K562 (cell line): Measurements from ENCODE around the gene CCDC144A. TPM values are rescaled to one million over a fixed set of nuclear protein-coding genes. Genes with fewer than 3 reads are reported as not detected.

Experiments used
- COPS2 ChIP-seq: fragments of 450-650 bp; conservative IDR thresholded peaks from 2 replicates; pipeline ENCODE4 v1.6.1; 2016; ENCODE audit warnings: mild to moderate bottlenecking, moderate library complexity
- CREM ChIP-seq: IDR thresholded peaks from 2 replicates; pipeline ENCODE4 v1.6.1; 2014; ENCODE audit warnings: antibody characterized with exemption, low read depth
- ELK3 ChIP-seq: fragments of 450-650 bp; formaldehyde crosslinking; IDR thresholded peaks from 2 replicates; pipeline ENCODE4 v1.4.0; 2020; ENCODE audit warnings: mild to moderate bottlenecking
- GABPA ChIP-seq: fragments of 200-800 bp; sonication (Bioruptor generic); conservative IDR thresholded peaks from 2 replicates; pipeline ENCODE4 v1.6.1; 2016; ENCODE audit warnings: low read depth, missing genetic modification characterization, missing compliant biosample characterization
- HOMEZ ChIP-seq: fragments of 250-450 bp; sonication (Bioruptor Pico); IDR thresholded peaks from 2 replicates; pipeline ENCODE4 v1.4.0; 2020; ENCODE audit warnings: mild to moderate bottlenecking, moderate library complexity
- HSF4 ChIP-seq: fragments of 250-450 bp; sonication (Bioruptor Pico); IDR thresholded peaks from 2 replicates; pipeline ENCODE4 v2.1.2; 2022; ENCODE audit warnings: mild to moderate bottlenecking, moderate library complexity, borderline replicate concordance
- NFIC ChIP-seq: fragments of 450-650 bp; IDR thresholded peaks from 2 replicates; pipeline ENCODE4 v1.6.1; 2017; ENCODE audit warnings: mild to moderate bottlenecking, inconsistent platforms
- NFIX ChIP-seq: fragments of 250-450 bp; sonication (Bioruptor Pico); IDR thresholded peaks from 2 replicates; pipeline ENCODE4 v1.4.0; 2020; ENCODE audit warnings: low read depth, mild to moderate bottlenecking, moderate library complexity
- PATZ1 ChIP-seq: fragments of 250-450 bp; sonication (Bioruptor Pico); IDR thresholded peaks from 2 replicates; pipeline ENCODE4 v1.5.0; 2020; ENCODE audit warnings: mild to moderate bottlenecking, borderline replicate concordance
- PHF21A ChIP-seq: fragments of 450-650 bp; IDR thresholded peaks from 2 replicates; pipeline ENCODE4 v1.6.1; 2017; ENCODE audit warnings: low read depth, borderline replicate concordance
- POLR2A ChIP-seq: fragments of 450-650 bp; conservative IDR thresholded peaks from 2 replicates; pipeline ENCODE4 v1.6.1; 2016
- PREB ChIP-seq: sonication (generic); formaldehyde crosslinking; IDR thresholded peaks from 2 replicates; pipeline ENCODE4 v1.8.1; 2023; ENCODE audit warnings: mild to moderate bottlenecking, missing genetic modification reagents
- SUPT5H ChIP-seq: fragments of 450-650 bp; IDR thresholded peaks from 2 replicates; pipeline ENCODE4 v1.6.1; 2016
- TFAM ChIP-seq: fragments of 250-450 bp; sonication (Bioruptor Pico); conservative IDR thresholded peaks from 2 replicates; pipeline ENCODE4 v1.5.0; 2021; ENCODE audit warnings: mild to moderate bottlenecking, moderate library complexity
- TFAP4 ChIP-seq: sonication (generic); formaldehyde crosslinking; IDR thresholded peaks from 2 replicates; pipeline ENCODE4 v1.8.0; 2022; ENCODE audit warnings: missing genetic modification reagents, mild to moderate bottlenecking, moderate library complexity, borderline replicate concordance
- ZBTB17 ChIP-seq: fragments of 450-650 bp; formaldehyde crosslinking; IDR thresholded peaks from 2 replicates; pipeline ENCODE4 v1.4.0; 2020; ENCODE audit warnings: mild to moderate bottlenecking
- ZNF561 ChIP-seq: fragments of 450-650 bp; formaldehyde crosslinking; conservative IDR thresholded peaks from 2 replicates; pipeline ENCODE4 v1.4.0; 2020; ENCODE audit warnings: mild to moderate bottlenecking, moderate library complexity
- ZNF830 ChIP-seq: fragments of 250-450 bp; sonication (Bioruptor Pico); IDR thresholded peaks from 2 replicates; pipeline ENCODE4 v1.5.0; 2021; ENCODE audit warnings: mild to moderate bottlenecking
- polyA plus RNA-seq, 8 experiments: library from polyadenylated mRNA; depleted of rRNA in 4 of 8; stranded (reverse) in 5 of 8; unstranded in 3 of 8; fragments of >200 nt; fragmentation: Nextera tagmentation in 2 of 8; fragmentation: Illumina TruSeq in 1 of 8; extraction: Ambion mirVana in 2 of 8; extraction: Trizol in 1 of 8; gene quantifications; 2 replicates each; pipeline versions ENCODE4 v1.2.1 to v1.2.3, GENCODE V29; 2011 to 2014; ENCODE audit warnings: inconsistent platforms in 1 of 8, missing spikeins in 1 of 8
- total RNA-seq, 7 experiments: library from RNA; depleted of rRNA in 6 of 7; stranded (reverse); fragments of >200 nt in 6 of 7; fragmentation: Illumina TruSeq in 2 of 7; extraction: Trizol in 2 of 7; gene quantifications; 2 replicates each; pipeline versions ENCODE4 v1.2.1 to v1.2.3, GENCODE V29; 2011 to 2021; ENCODE audit warnings: low replicate concordance in 1 of 7

The CCDC144A gene
- total and polyA plus RNA-seq, 9 of the 15 experiments (the other 6 are each of a cell fraction or from before 2014, with no cell fraction given): 0.03 to 0.76 (median 0.36) TPM

- no peak for TF ChIP-seq PHF21A
- 0 out of 2 replicates have a peak, but pooled peaks have one; percentile 22 for TF ChIP-seq GABPA
- TF ChIP-seq PATZ1 (CRISPR knock-in tag): no peak
- no peak for TF ChIP-seq ZNF830 (CRISPR knock-in tag)
- TF ChIP-seq PREB (CRISPR knock-in tag): no peak
- 0 out of 2 replicates have a peak, but pooled peaks have one; percentile 13 for TF ChIP-seq CREM
- no peak for TF ChIP-seq ELK3 (CRISPR knock-in tag)
- TF ChIP-seq ZNF561 (CRISPR knock-in tag): no peak
- TF ChIP-seq HOMEZ (CRISPR knock-in tag): no peak
- TF ChIP-seq NFIX (CRISPR knock-in tag): no peak
- peak; percentile 73 for TF ChIP-seq POLR2A
- TF ChIP-seq ZBTB17 (CRISPR knock-in tag): no peak
- no peak for TF ChIP-seq TFAM (CRISPR knock-in tag)
- TF ChIP-seq HSF4 (CRISPR knock-in tag): no peak
- peak; percentile 52 for TF ChIP-seq NFIC
- TF ChIP-seq TFAP4: peak; percentile 91
- no peak for TF ChIP-seq COPS2
- peak; percentile 62 for TF ChIP-seq SUPT5H
Observed at GRCh38 chr17:16653367-16654041, 36.5 kb upstream of the CCDC144A start, which contains the start of gene ZNF624 (continued).
